Naive thymus-derived CD4-positive, alpha-beta T cell (primary cell): ENCODE data around the gene NRSN1. TPM values are rescaled to one million over a fixed set of nuclear protein-coding genes. Genes with fewer than 3 reads are reported as not detected.

ENCODE experiments used
- ATAC-seq: fragments of 150-1000 bp; cut with Tn5 transposase; 2 replicates; pipeline ENCODE4 v1.10.0; 2021; ENCODE audit warnings: mild to moderate bottlenecking, moderate library complexity
- CTCF ChIA-PET: fragments of 350-600 bp; sonication (Branson Sonifier 250); formaldehyde crosslinking; loops from one replicate; lab custom pipeline; 2021; ENCODE audit warnings: antibody characterized with exemption; lab: Charles Lee
- POLR2A ChIA-PET: fragments of 350-600 bp; sonication (Branson Sonifier 250); formaldehyde crosslinking; loops from one replicate; lab custom pipeline; 2021; ENCODE audit warnings: antibody characterized with exemption, inconsistent platforms; lab: Charles Lee
- DNase-seq, 9 donors: peaks; one replicate each; pipeline versions ENCODE4 v3.0.0 to v3.0.0-alpha.2; 2020 to 2022; ENCODE audit warnings: mixed read lengths in 1 of 9
- H3K27ac ChIP-seq: one replicate; pipeline ENCODE4 v1.7.0; 2013; ENCODE audit warnings: mild to moderate bottlenecking, low read depth, low read length, moderate library complexity
- H3K27me3 ChIP-seq, 2 donors: one replicate each; pipeline ENCODE4 v1.7.0; 2013; ENCODE audit warnings: low read length in 2 of 2, mild to moderate bottlenecking in 2 of 2, moderate library complexity in 2 of 2; ENCODE audit not compliant: control insufficient read depth in 2 of 2, insufficient read depth in 2 of 2
- H3K36me3 ChIP-seq, 3 experiments: 1 replicate in 2 of 3; 2 replicates in 1 of 3; pipeline ENCODE4 v1.7.0; 2013; ENCODE audit warnings: low read length in 3 of 3, mild to moderate bottlenecking in 3 of 3, moderate library complexity in 1 of 3; ENCODE audit not compliant: insufficient read depth in 3 of 3, control insufficient read depth in 2 of 3
- H3K4me1 ChIP-seq, 2 donors: one replicate each; pipeline ENCODE4 v1.7.0; 2013; ENCODE audit warnings: low read length in 2 of 2, mild to moderate bottlenecking in 2 of 2, moderate library complexity in 1 of 2; ENCODE audit not compliant: control insufficient read depth in 2 of 2, insufficient read depth in 2 of 2
- H3K4me3 ChIP-seq: 2 replicates; pipeline ENCODE4 v1.7.0; 2013; ENCODE audit warnings: mild to moderate bottlenecking, low read length
- H3K9me3 ChIP-seq, 3 experiments: 1 replicate in 2 of 3; 2 replicates in 1 of 3; pipeline ENCODE4 v1.7.0; 2013; ENCODE audit warnings: low read length in 3 of 3; ENCODE audit not compliant: control insufficient read depth in 2 of 3
- H3K27ac Mint-ChIP-seq, 9 donors: one replicate each; pipeline ENCODE4 v1.8.0; 2020 to 2022; ENCODE audit warnings: mixed read lengths in 9 of 9, mild to moderate bottlenecking in 8 of 9, moderate library complexity in 5 of 9, inconsistent platforms in 2 of 9
- H3K27me3 Mint-ChIP-seq, 5 donors: one replicate each; pipeline ENCODE4 v1.8.0; 2021 to 2022; ENCODE audit warnings: mixed read lengths in 5 of 5, mild to moderate bottlenecking in 1 of 5
- H3K36me3 Mint-ChIP-seq, 5 donors: one replicate each; pipeline ENCODE4 v1.8.0; 2020 to 2022; ENCODE audit warnings: mixed read lengths in 5 of 5, mild to moderate bottlenecking in 3 of 5, inconsistent platforms in 1 of 5
- H3K4me1 Mint-ChIP-seq, 7 donors: one replicate each; pipeline ENCODE4 v1.8.0; 2020 to 2022; ENCODE audit warnings: mixed read lengths in 7 of 7, mild to moderate bottlenecking in 3 of 7, inconsistent platforms in 1 of 7
- H3K4me3 Mint-ChIP-seq, 10 donors: one replicate each; pipeline ENCODE4 v1.8.0; 2020 to 2022; ENCODE audit warnings: mild to moderate bottlenecking in 10 of 10, mixed read lengths in 10 of 10, moderate library complexity in 6 of 10, inconsistent platforms in 2 of 10
- H3K9me3 Mint-ChIP-seq, 11 donors: one replicate each; pipeline ENCODE4 v1.8.0; 2020 to 2022; ENCODE audit warnings: mixed read lengths in 11 of 11, mild to moderate bottlenecking in 4 of 11, inconsistent platforms in 1 of 11, moderate library complexity in 1 of 11
- intact Hi-C, 2 donors: fragments of 100-400 bp; cut with micrococcal nuclease; formaldehyde crosslinking; loops; one replicate each; pipeline ENCODE4 v1.15.1; 2023
- polyA plus RNA-seq, 2 donors: library from polyadenylated mRNA; unstranded; fragments of 300-500 nt; fragmentation: Illumina TruSeq; gene quantifications; one replicate each; pipeline ENCODE4 v1.2.3, GENCODE V29; 2021
- total RNA-seq, 6 experiments: library from RNA in 5 of 6; stranded (reverse) in 5 of 6; gene quantifications; 1 replicate in 5 of 6; 2 replicates in 1 of 6; pipeline ENCODE4 v1.2.3 and lab custom pipeline; 2021 to 2026

NRSN1 gene
- total and polyA plus RNA-seq, 7 experiments from 2014 or later = not detected

GRCh38 chr6:24099181-24099580, 26.8 kb upstream of the NRSN1 start:
- no peaks in the 10 kb centered on the region for H3K9me3 ChIP-seq

GRCh38 chr6:24100024-24100769, 25.8 kb upstream of the NRSN1 start:
- ChIA-PET CTCF (no interaction called here), POLR2A (no interaction called here)
- no peaks in the 10 kb centered on the region for H3K4me1 ChIP-seq
- peaks cover 0 to 5% of the 10 kb centered on the region in 2 donors for H3K27me3 ChIP-seq
- peaks cover 0 to 1% (median 0%) of the 10 kb centered on the region in 7 donors for H3K4me1 Mint-ChIP-seq
- no peak overlapping the region for H3K4me3 Mint-ChIP-seq
- H3K27me3 Mint-ChIP-seq = peaks cover 0 to 35% (median 15%) of the 10 kb centered on the region in 5 donors
- H3K27ac ChIP-seq = no peak overlapping the region
- H3K9me3 ChIP-seq = no peaks in the 10 kb centered on the region
- DNase-seq = no peak
- H3K36me3 ChIP-seq = no peaks in the 10 kb centered on the region
- H3K36me3 Mint-ChIP-seq = no peaks in the 10 kb centered on the region
- no peak overlapping the region for H3K4me3 ChIP-seq
- H3K27ac Mint-ChIP-seq = no peak overlapping the region
- ATAC-seq = no peak
- intact Hi-C loops = no loop called here
- peaks cover 0 to 6% (median 0%) of the 10 kb centered on the region in 11 donors for H3K9me3 Mint-ChIP-seq

More at GRCh38 chr6:24099181-24099580, 26.8 kb upstream of the NRSN1 start:
- POLR2A ChIA-PET = no interaction called here
- CTCF ChIA-PET = no interaction called here
- DNase-seq (no peak), ATAC-seq (no peak)
- Mint-ChIP-seq H3K36me3 (no peaks in the 10 kb centered on the region), H3K4me1 (peaks cover 0 to 1% (median 0%) of the 10 kb centered on the region in 7 donors), H3K27ac (no peak overlapping the region), H3K27me3 (peaks cover 0 to 33% (median 15%) of the 10 kb centered on the region in 5 donors), H3K4me3 (no peak overlapping the region), H3K9me3 (peaks cover 0 to 6% (median 0%) of the 10 kb centered on the region in 11 donors)
- Histone ChIP-seq H3K36me3 (no peaks in the 10 kb centered on the region), H3K27ac (no peak overlapping the region), H3K27me3 (peaks cover 0 to 5% of the 10 kb centered on the region in 2 donors), H3K4me1 (no peaks in the 10 kb centered on the region), H3K4me3 (no peak overlapping the region)
- intact Hi-C loops = no loop called here

- CTCF ChIA-PET = no interaction called here
- peaks cover 0 to 35% (median 19%) of the 10 kb centered on the region in 5 donors for H3K27me3 Mint-ChIP-seq
- peaks cover 0 to 5% of the 10 kb centered on the region in 2 donors for H3K27me3 ChIP-seq
Measured at GRCh38 chr6:24100770-24101155, 25.3 kb upstream of the NRSN1 start.

GRCh38 chr6:24105191-24105590, 20.8 kb upstream of the NRSN1 start:
- CTCF ChIA-PET = no interaction called here
- Mint-ChIP-seq H3K9me3 (no peaks in the 10 kb centered on the region), H3K4me1 (no peaks in the 10 kb centered on the region), H3K27ac (no peak overlapping the region), H3K4me3 (no peak overlapping the region), H3K36me3 (no peaks in the 10 kb centered on the region), H3K27me3 (peaks cover 0 to 42% (median 6%) of the 10 kb centered on the region in 5 donors)
- no peaks in the 10 kb centered on the region for H3K9me3 ChIP-seq
- ATAC-seq (no peak), DNase-seq (no peak)
- no peaks in the 10 kb centered on the region for H3K4me1 ChIP-seq
- intact Hi-C loops = no loop called here
- H3K4me3 ChIP-seq = no peak overlapping the region
- H3K27me3 ChIP-seq = no peaks in the 10 kb centered on the region
- POLR2A ChIA-PET = no interaction called here
- no peak overlapping the region for H3K27ac ChIP-seq
- no peaks in the 10 kb centered on the region for H3K36me3 ChIP-seq

More at GRCh38 chr6:24100770-24101155, 25.3 kb upstream of the NRSN1 start:
- Mint-ChIP-seq H3K36me3 (no peaks in the 10 kb centered on the region), H3K4me3 (no peak overlapping the region), H3K4me1 (peaks cover 0 to 1% (median 0%) of the 10 kb centered on the region in 7 donors), H3K9me3 (peaks cover 0 to 6% (median 0%) of the 10 kb centered on the region in 11 donors), H3K27ac (no peak overlapping the region)
- H3K27ac ChIP-seq = no peak overlapping the region
- intact Hi-C loops = no loop called here
- POLR2A ChIA-PET = no interaction called here
- no peaks in the 10 kb centered on the region for H3K9me3 ChIP-seq
- no peaks in the 10 kb centered on the region for H3K36me3 ChIP-seq
- ATAC-seq = no peak
- no peak overlapping the region for H3K4me3 ChIP-seq
- no peaks in the 10 kb centered on the region for H3K4me1 ChIP-seq
- no peak for DNase-seq

GRCh38 chr6:24106291-24106690, 19.7 kb upstream of the NRSN1 start:
- H3K36me3 ChIP-seq = no peaks in the 10 kb centered on the region
- no peak overlapping the region for H3K27ac ChIP-seq
- Mint-ChIP-seq H3K27ac (no peak overlapping the region), H3K9me3 (no peaks in the 10 kb centered on the region), H3K36me3 (no peaks in the 10 kb centered on the region), H3K4me1 (no peaks in the 10 kb centered on the region), H3K4me3 (no peak overlapping the region), H3K27me3 (peaks cover 0 to 40% (median 5%) of the 10 kb centered on the region in 5 donors)
- POLR2A ChIA-PET = no interaction called here
- no peaks in the 10 kb centered on the region for H3K27me3 ChIP-seq
- intact Hi-C loops = no loop called here
- H3K9me3 ChIP-seq = no peaks in the 10 kb centered on the region
- DNase-seq = no peak
- CTCF ChIA-PET = no interaction called here
- ATAC-seq = no peak
- no peaks in the 10 kb centered on the region for H3K4me1 ChIP-seq
- no peak overlapping the region for H3K4me3 ChIP-seq

GRCh38 chr6:24107294-24107693, 18.7 kb upstream of the NRSN1 start:
- H3K4me1 ChIP-seq = no peaks in the 10 kb centered on the region
- intact Hi-C loops = no loop called here
- no peaks in the 10 kb centered on the region for H3K27me3 ChIP-seq
- Mint-ChIP-seq H3K36me3 (no peaks in the 10 kb centered on the region), H3K4me3 (no peak overlapping the region), H3K9me3 (no peaks in the 10 kb centered on the region), H3K27me3 (peaks cover 0 to 36% (median 5%) of the 10 kb centered on the region in 5 donors), H3K27ac (no peak overlapping the region), H3K4me1 (no peaks in the 10 kb centered on the region)
- no peak for DNase-seq
- no peaks in the 10 kb centered on the region for H3K36me3 ChIP-seq
- ChIA-PET CTCF (no interaction called here), POLR2A (no interaction called here)
- no peak overlapping the region for H3K27ac ChIP-seq
- ATAC-seq = no peak
- no peak overlapping the region for H3K4me3 ChIP-seq
- H3K9me3 ChIP-seq = no peaks in the 10 kb centered on the region

GRCh38 chr6:24108056-24108455, 18.0 kb upstream of the NRSN1 start:
- no peaks in the 10 kb centered on the region for H3K36me3 Mint-ChIP-seq
- ChIA-PET POLR2A (no interaction called here), CTCF (no interaction called here)
- H3K9me3 ChIP-seq = no peaks in the 10 kb centered on the region
- DNase-seq (no peak), ATAC-seq (no peak)
- no peaks in the 10 kb centered on the region for H3K27me3 ChIP-seq
- no peaks in the 10 kb centered on the region for H3K4me1 ChIP-seq
- H3K27ac ChIP-seq = no peak overlapping the region
- intact Hi-C loops = no loop called here
- H3K4me1 Mint-ChIP-seq = no peaks in the 10 kb centered on the region
- no peak overlapping the region for H3K4me3 ChIP-seq
- no peaks in the 10 kb centered on the region for H3K9me3 Mint-ChIP-seq
- H3K36me3 ChIP-seq = no peaks in the 10 kb centered on the region
- H3K4me3 Mint-ChIP-seq = no peak overlapping the region
- no peak overlapping the region for H3K27ac Mint-ChIP-seq
- peaks cover 0 to 29% (median 5%) of the 10 kb centered on the region in 5 donors for H3K27me3 Mint-ChIP-seq
